Breast epithelium (tissue), 4 donors: ENCODE results near the gene IL11RA. TPM values are rescaled to one million over a fixed set of nuclear protein-coding genes. Genes with fewer than 3 reads are reported as not detected.
A peak's percentile ranks its signal among the peaks of the same experiment; 100 is the strongest.

Source experiments
- DNase-seq, 2 donors: peaks; one replicate each; pipeline ENCODE4 v3.0.0-alpha.2; 2019; ENCODE audit warnings: low spot score in 2 of 2
- H3K27ac ChIP-seq, 2 donors: fragments of 200-600 bp; sonication (generic) in 1 of 2; one replicate each; pipeline ENCODE4 v1.5.1; 2016 to 2019; ENCODE audit warnings: mild to moderate bottlenecking in 1 of 2
- H3K27me3 ChIP-seq, 2 donors: fragments of 200-600 bp; sonication (generic) in 1 of 2; one replicate each; pipeline versions ENCODE4 v1.5.1 to v1.6.0; 2017 to 2019; ENCODE audit warnings: control low read depth in 1 of 2, mild to moderate bottlenecking in 1 of 2
- H3K36me3 ChIP-seq: fragments of 200-600 bp; one replicate; pipeline ENCODE4 v1.5.1; 2019
- H3K4me1 ChIP-seq, 2 donors: fragments of 200-600 bp; sonication (generic); one replicate each; pipeline ENCODE4 v1.5.1; 2016 to 2019; ENCODE audit warnings: control low read depth in 1 of 2
- H3K4me3 ChIP-seq, 3 donors: fragments of 200-600 bp; sonication (generic); 1 replicate in 2 of 3; 2 replicates in 1 of 3; pipeline ENCODE4 v1.5.1; 2016 to 2019; ENCODE audit warnings: mild to moderate bottlenecking in 3 of 3, moderate library complexity in 2 of 3
- H3K9me3 ChIP-seq, 2 donors: fragments of 200-600 bp; sonication (generic) in 1 of 2; one replicate each; pipeline ENCODE4 v1.5.1; 2016 to 2019; ENCODE audit warnings: control low read depth in 1 of 2
- CTCF ChIP-seq, 3 donors: fragments of 450-650 bp; IDR thresholded peaks; one replicate each; pipeline ENCODE4 v1.5.1; 2016 to 2017; ENCODE audit warnings: antibody characterized with exemption in 3 of 3, mild to moderate bottlenecking in 3 of 3, moderate library complexity in 3 of 3
- POLR2A ChIP-seq: fragments of 450-650 bp; IDR thresholded peaks from one replicate; pipeline ENCODE4 v1.6.1; 2016; ENCODE audit warnings: antibody characterized with exemption, mild to moderate bottlenecking, moderate library complexity
- POLR2AphosphoS5 ChIP-seq, 3 donors: sonication (generic); formaldehyde crosslinking; IDR thresholded peaks; one replicate each; pipeline ENCODE4 v1.6.1; 2017; ENCODE audit warnings: antibody characterized with exemption in 3 of 3
- intact Hi-C: fragments of 100-400 bp; cut with DNase I; formaldehyde crosslinking; loops from one replicate; pipeline ENCODE4 v1.15.1; 2023; ENCODE audit warnings: low total_unique reads
- total RNA-seq, 3 donors: library from RNA; depleted of rRNA; stranded (reverse); fragments of >200 nt; gene quantifications; one replicate each; pipeline ENCODE4 v1.1.0, GENCODE V29; 2016

IL11RA gene
- total RNA-seq: 10 to 100 TPM; 20.3 to 45.5 (median 42.1) TPM

GRCh38 chr9:34651876-34652601, at the start of gene IL11RA:
Gene IL11RA (plus strand): TSS chr9:34652185. CDS start chr9:34655218, 3,033 bp downstream.
- intact Hi-C loops: no loop called here
- peak; percentile 75 to 83 for DNase-seq
- peak in 2 of 3 donors; percentile 39 to 40 for TF ChIP-seq POLR2AphosphoS5 (IDR thresholded peaks at IDR 0.05)
- TF ChIP-seq CTCF (IDR thresholded peaks at IDR 0.05): no peak
- no peak for TF ChIP-seq POLR2A
- Histone ChIP-seq H3K27ac (peak within 1 kb of the TSS; percentile 90 to 93), H3K9me3 (no peaks in the 10 kb centered on the region), H3K36me3 (no peaks in the 10 kb centered on the region), H3K4me1 (peaks cover 14 to 43% of the 10 kb centered on the region in 2 donors), H3K4me3 (peak within 1 kb of the TSS; percentile 42 to 69 (median 50)), H3K27me3 (no peaks in the 10 kb centered on the region)

GRCh38 chr9:34603610-34604231, 48.3 kb upstream of the IL11RA start:
- TF ChIP-seq POLR2AphosphoS5 (IDR thresholded peaks at IDR 0.05): no peak
- peak; percentile 85 to 92 (median 91) for TF ChIP-seq CTCF (IDR thresholded peaks at IDR 0.05)
- no peaks in the 10 kb centered on the region for H3K27me3 ChIP-seq
- H3K27ac ChIP-seq: no peak overlapping the region
- H3K4me3 ChIP-seq: no peak overlapping the region
- peak; percentile 77 to 83 for DNase-seq
- no peaks in the 10 kb centered on the region for H3K36me3 ChIP-seq
- no peaks in the 10 kb centered on the region for H3K9me3 ChIP-seq
- intact Hi-C loops: loop anchor here (10.0 kb wide), 1 partner anchor 59 kb away; no protein-coding TSS in a partner anchor
- no peaks in the 10 kb centered on the region for H3K4me1 ChIP-seq

- TF ChIP-seq POLR2AphosphoS5 (IDR thresholded peaks at IDR 0.05) (no peak), CTCF (IDR thresholded peaks at IDR 0.05) (no peak), POLR2A (no peak)
- H3K36me3 ChIP-seq: no peaks in the 10 kb centered on the region
- H3K4me3 ChIP-seq: no peak overlapping the region
- intact Hi-C loops: loop anchor here (10.0 kb wide), 1 partner anchor 61 kb away; no protein-coding TSS in a partner anchor
- no peak for DNase-seq
- no peaks in the 10 kb centered on the region for H3K27me3 ChIP-seq
- H3K27ac ChIP-seq: no peak overlapping the region
- no peaks in the 10 kb centered on the region for H3K9me3 ChIP-seq
- peaks cover 0 to under 1% of the 10 kb centered on the region in 2 donors for H3K4me1 ChIP-seq
Measured at GRCh38 chr9:34606190-34606589, 45.8 kb upstream of the IL11RA start.

GRCh38 chr9:34606905-34607304, 45.1 kb upstream of the IL11RA start:
- Histone ChIP-seq H3K27ac (no peak overlapping the region), H3K4me3 (no peak overlapping the region), H3K4me1 (peaks cover 0 to 5% of the 10 kb centered on the region in 2 donors), H3K9me3 (no peaks in the 10 kb centered on the region), H3K27me3 (no peaks in the 10 kb centered on the region), H3K36me3 (no peaks in the 10 kb centered on the region)
- DNase-seq: no peak
- intact Hi-C loops: loop anchor here (10.0 kb wide), 1 partner anchor 62 kb away; no protein-coding TSS in a partner anchor
- TF ChIP-seq POLR2AphosphoS5 (IDR thresholded peaks at IDR 0.05) (no peak), POLR2A (no peak), CTCF (IDR thresholded peaks at IDR 0.05) (no peak)

GRCh38 chr9:34607331-34607730, 44.7 kb upstream of the IL11RA start:
- Histone ChIP-seq H3K36me3 (no peaks in the 10 kb centered on the region), H3K27me3 (no peaks in the 10 kb centered on the region), H3K4me3 (no peak overlapping the region), H3K9me3 (no peaks in the 10 kb centered on the region), H3K4me1 (peaks cover 0 to 5% of the 10 kb centered on the region in 2 donors), H3K27ac (no peak overlapping the region)
- TF ChIP-seq POLR2A: no peak
- TF ChIP-seq CTCF (IDR thresholded peaks at IDR 0.05): no peak
- no peak for TF ChIP-seq POLR2AphosphoS5 (IDR thresholded peaks at IDR 0.05)
- intact Hi-C loops: loop anchor here (10.0 kb wide), 1 partner anchor 63 kb away; no protein-coding TSS in a partner anchor
- DNase-seq: no peak
